ENCODE measurements around the gene PLXNC1.

GRCh38 chr12:94282675-94283074 lies 134.3 kb downstream of the PLXNC1 start:
- TF ChIP-seq HMG20B (CRISPR knock-in tag; IDR thresholded peaks at IDR 0.05) (no peak), MYC (IDR thresholded peaks at IDR 0.05; ENCODE audit: low read depth, low read length) (no peak), MYC (CRISPR knock-in tag; IDR thresholded peaks at IDR 0.05; ENCODE audit: borderline replicate concordance, low read depth) (no peak), POLR2A (conservative IDR thresholded peaks at IDR 0.05) (no peak), BRD4 (IDR thresholded peaks at IDR 0.05) (no peak), ZNF696 (CRISPR knock-in tag; conservative IDR thresholded peaks at IDR 0.05) (no peak), ZBTB43 (CRISPR knock-in tag; IDR thresholded peaks at IDR 0.05) (no peak), RB1 (IDR thresholded peaks at IDR 0.05; ENCODE audit: low read depth) (no peak)
- TF ChIP-seq, protein P1, sequence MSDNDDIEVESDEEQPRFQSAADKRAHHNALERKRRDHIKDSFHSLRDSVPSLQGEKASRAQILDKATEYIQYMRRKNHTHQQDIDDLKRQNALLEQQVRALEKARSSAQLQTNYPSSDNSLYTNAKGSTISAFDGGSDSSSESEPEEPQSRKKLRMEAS (CRISPR knock-in tag; IDR thresholded peaks at IDR 0.05), result no peak

Measured in K562 (cell line).